Right ventricle myocardium superior (tissue), 1 donor: ENCODE results near the gene AFF2. TPM values are rescaled to one million over a fixed set of nuclear protein-coding genes. Genes with fewer than 3 reads are reported as not detected.

ENCODE experiments used
- ATAC-seq: fragments of 200-7000 bp; cut with Tn5 transposase; one replicate; pipeline ENCODE4 v1.9.1; 2020; ENCODE audit warnings: mild to moderate bottlenecking; ENCODE audit not compliant: poor library complexity
- DNase-seq: peaks from one replicate; pipeline ENCODE4 v3.0.0-alpha.2; 2020
- intact Hi-C: fragments of 100-400 bp; cut with DNase I; formaldehyde crosslinking; loops from one replicate; pipeline ENCODE4 v1.11.2; 2022
- total RNA-seq: library from RNA; stranded (reverse); fragmentation: NEBNext Ultra II Directional; extraction: Animal tissue kit (Norgen Biotek cat#: 25700); gene quantifications from one replicate; pipeline ENCODE4 v1.2.1, GENCODE V29; 2021
- donor health status: DM: no; HTN: yes; CAD: no; lungs with severe emphysema.

AFF2 gene
- total RNA-seq, 1 donor from 2014 or later: 0.24 TPM

GRCh38 chrX:148530464-148531077, 30.2 kb downstream of the AFF2 start:
- intact Hi-C loops: no loop called here
- ATAC-seq: no peak
- no peak for DNase-seq

- DNase-seq (no peak), ATAC-seq (no peak)
- intact Hi-C loops: no loop called here
Observed at GRCh38 chrX:148534291-148534690, 33.9 kb downstream of the AFF2 start.

GRCh38 chrX:148535639-148536038, 35.2 kb downstream of the AFF2 start:
- DNase-seq (no peak), ATAC-seq (no peak)
- intact Hi-C loops: no loop called here

DNA sequence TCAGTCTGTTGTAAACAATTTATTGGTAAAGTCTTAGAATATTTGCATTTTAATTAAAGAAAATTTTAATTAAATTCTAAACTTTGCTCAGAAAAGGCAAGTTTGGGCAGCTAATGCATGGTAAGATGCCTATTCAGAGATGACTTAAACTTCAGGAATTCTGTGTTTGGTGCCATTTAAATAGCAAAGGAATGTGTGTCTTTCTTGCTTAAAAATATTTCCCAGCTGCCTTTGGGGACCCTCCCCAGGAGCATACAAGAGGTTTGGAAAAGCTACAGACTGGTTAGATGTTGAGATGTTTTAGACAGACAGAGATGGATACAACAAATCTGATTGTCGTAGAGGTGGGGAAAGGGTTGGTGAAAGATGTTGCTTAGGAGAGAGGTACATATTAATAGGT, 36.5 kb downstream of the AFF2 start:
- DNase-seq: no peak
- no peak for ATAC-seq
- intact Hi-C loops: no loop called here

DNA sequence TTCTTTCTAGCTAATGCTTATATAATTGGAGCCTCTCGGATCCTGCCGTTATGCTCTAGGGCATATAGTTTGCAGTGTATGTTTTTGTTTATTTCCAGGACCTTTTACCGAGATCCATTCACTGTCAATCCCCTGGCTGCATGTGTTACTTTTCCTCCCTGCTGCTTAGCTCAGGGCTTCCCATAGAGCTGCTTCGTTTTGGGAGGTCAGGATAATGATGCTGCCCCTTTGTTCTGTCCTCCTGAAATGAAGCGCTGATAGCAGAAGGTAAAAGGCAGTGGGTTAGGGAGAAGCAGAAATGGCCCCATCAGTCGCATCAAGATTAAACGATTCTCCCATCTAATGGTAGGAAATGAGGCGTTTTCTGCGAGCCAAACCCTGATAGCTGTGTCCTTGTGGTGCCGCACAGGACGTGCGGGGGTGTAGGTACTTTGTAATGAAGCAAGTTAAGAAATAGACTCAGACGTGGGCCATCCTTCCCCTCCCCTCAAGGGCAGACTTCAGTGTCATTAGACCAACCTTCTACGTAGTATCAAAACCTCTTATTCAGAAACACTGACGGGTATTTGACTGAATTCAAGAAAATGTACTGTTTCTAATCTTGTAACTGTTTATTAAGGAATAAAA, 37.3 kb downstream of the AFF2 start:
- no peak for DNase-seq
- ATAC-seq: no peak
- intact Hi-C loops: no loop called here

DNA sequence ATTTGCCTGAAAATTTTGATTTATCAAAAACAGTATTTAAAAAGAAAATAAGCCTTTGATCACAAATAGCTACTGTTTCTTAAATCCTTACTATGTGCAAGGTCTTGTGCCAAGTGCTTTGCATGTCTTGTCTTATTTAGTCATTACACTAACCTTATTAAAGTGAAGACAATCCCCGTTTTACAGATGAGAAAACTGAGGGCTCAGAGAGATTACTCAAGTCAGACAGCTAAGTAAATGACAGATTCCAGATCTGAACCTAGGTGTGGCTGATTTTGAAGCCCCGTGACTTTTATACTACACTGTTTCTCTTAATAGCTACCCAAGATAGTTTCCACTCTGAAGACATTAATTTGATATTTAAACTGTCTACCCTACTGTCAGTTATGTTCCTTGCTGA, 38.2 kb downstream of the AFF2 start:
- no peak for ATAC-seq
- intact Hi-C loops: no loop called here
- DNase-seq: no peak

- no peak for DNase-seq
- ATAC-seq: no peak
- intact Hi-C loops: no loop called here
Observed at GRCh38 chrX:148540114-148540513, 39.7 kb downstream of the AFF2 start.

DNA sequence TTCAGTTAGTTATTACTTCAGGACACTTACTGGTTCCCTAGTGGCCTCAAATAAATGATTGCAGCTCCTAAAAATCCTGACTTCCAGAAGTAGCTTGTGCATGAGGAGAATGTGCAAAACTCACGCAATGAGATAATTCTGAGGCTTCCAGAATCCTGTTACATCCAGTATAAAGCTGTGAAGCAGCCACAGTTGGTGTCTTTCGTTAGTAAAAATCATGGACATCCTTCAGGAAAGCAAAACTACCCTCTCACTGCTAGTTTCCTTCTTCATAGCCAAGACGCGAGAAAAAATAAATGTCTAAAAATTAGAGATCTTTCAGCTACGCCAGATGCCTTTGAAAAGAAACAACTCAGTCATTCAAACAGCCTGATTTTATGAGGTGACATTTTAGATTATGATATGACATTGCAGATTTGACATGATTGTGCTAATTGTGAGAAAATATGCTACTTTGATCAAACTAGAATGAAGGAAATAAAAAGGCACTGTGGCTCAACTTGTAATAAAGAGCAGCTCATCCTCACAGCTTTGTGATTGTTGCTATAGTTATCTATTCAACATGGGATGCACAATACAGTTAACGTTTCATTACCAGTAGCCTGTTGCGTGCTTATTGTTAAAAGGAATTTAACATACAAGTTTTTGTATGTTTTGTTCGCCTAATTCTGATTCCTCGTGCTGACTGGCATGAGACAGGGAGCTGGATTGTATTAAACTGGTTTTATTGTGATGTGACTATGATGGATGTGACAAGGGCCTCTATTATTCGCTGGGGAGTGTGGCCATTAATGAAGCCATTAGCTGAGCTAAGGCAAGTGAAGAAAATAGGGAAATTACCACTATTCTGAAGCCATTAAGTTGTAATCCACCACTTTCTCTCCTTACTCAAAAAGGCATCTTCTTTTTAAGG, 40.5 kb downstream of the AFF2 start:
- intact Hi-C loops: no loop called here
- ATAC-seq (no peak), DNase-seq (no peak)

GRCh38 chrX:148541584-148541940, 41.1 kb downstream of the AFF2 start:
- no peak for DNase-seq
- intact Hi-C loops: no loop called here
- ATAC-seq: no peak

DNA sequence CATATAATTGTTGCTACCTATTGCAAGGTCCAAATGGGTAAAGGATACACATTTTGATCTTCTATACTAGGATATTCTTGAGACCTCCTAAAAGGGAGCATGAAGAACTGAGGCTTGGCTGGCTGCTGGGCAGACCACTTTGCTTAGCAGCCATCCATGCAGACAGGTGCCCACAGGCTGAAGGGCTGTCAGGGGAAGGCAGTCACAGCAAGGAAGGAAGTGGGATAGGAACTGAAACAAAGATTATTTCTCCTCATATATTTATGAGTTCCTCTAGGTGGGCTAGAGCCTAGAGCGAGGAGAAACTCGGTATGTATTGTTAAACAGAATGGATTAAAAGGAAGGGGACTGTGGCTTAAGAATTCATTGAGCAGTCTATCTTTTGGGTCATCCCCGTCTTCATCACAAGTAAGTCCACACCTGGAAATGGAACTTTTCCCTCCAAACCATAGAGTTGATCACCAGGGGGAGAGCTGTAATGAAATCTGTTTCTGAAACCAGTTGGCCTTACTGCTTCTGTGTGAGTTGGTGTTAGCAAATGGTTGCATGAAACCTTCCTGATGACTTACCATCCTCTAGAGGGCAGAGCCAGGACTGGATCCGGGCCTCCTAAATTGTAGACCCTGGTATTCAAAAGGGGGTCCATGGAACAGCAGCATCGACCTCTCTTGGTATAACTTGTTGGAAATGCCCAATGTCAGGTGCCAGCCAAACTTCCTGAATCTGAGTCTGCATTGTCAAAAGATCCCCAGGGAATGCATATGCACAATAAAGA, 42.3 kb downstream of the AFF2 start:
- DNase-seq: no peak
- intact Hi-C loops: no loop called here
- ATAC-seq: no peak

GRCh38 chrX:148552775-148553174, 52.4 kb downstream of the AFF2 start:
- no peak for DNase-seq
- intact Hi-C loops: no loop called here
- no peak for ATAC-seq

DNA sequence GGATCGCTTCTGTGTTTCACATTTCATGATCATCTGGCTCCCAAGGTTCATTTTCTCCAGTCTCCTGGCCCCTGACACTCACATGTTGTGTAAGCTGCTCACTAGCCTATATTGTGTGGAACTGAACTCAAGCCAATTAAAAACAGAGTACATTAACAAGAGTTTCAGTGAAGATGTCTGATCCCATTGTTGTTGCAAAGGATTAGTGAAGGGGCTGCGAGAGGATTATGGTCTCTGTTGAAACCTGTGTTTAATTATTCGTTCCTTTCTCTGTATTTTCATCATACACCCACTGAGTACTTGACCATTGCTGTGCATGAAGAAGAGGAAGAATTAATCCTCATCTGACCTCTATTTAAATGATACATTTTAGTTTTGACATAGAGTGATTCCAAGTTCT, 54.7 kb downstream of the AFF2 start:
- no peak for DNase-seq
- intact Hi-C loops: no loop called here

GRCh38 chrX:148555571-148556243, 55.3 kb downstream of the AFF2 start:
- ATAC-seq (no peak), DNase-seq (no peak)

More for the DNA sequence above, 54.7 kb downstream of the AFF2 start:
- ATAC-seq: no peak

DNA sequence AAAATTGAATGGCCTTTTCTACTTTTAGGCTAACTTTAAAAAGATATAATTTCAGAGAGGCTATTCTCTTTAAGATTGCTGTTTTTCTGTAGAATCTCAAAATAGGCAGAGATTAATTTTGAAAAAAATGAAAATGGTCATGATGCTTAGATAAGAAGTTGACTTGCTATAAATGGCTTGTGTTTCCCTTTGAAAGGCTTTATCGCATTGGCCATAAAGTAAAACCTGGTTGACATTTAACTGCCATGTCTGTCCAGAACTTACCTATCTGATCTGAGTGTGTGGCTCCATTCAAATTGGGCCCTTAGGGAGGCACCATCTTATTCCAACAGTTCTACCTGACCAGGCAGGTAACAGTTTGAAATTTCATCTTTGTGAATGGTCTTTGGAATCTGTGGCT, 56.1 kb downstream of the AFF2 start:
- DNase-seq: no peak
- no peak for ATAC-seq
- intact Hi-C loops: no loop called here

More at GRCh38 chrX:148555571-148556243, 55.3 kb downstream of the AFF2 start:
- intact Hi-C loops: no loop called here

GRCh38 chrX:148562846-148563245, 62.4 kb downstream of the AFF2 start:
- intact Hi-C loops: no loop called here
- ATAC-seq (no peak), DNase-seq (no peak)

DNA sequence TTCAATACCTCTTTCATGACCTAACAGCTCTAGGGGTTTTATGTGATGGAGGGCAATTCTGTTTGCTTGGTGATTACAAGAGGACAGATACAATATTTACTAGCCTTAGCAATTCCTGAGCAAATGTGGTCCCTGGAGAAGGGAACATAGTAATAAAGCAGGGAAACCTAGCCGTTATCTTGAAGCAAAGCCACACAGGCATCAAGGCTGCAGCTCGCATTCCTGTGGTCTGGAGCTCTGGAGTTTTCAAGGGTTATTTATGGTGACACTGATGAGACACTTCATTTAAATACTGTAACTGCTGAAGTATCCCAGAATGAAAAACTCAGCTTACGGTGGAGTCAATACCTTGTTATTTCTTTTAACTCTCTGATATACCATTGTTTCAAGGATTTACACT, 66.8 kb downstream of the AFF2 start:
- ATAC-seq (no peak), DNase-seq (no peak)
- intact Hi-C loops: no loop called here

GRCh38 chrX:148567779-148568178, 67.4 kb downstream of the AFF2 start:
- DNase-seq (no peak), ATAC-seq (no peak)
- intact Hi-C loops: no loop called here

DNA sequence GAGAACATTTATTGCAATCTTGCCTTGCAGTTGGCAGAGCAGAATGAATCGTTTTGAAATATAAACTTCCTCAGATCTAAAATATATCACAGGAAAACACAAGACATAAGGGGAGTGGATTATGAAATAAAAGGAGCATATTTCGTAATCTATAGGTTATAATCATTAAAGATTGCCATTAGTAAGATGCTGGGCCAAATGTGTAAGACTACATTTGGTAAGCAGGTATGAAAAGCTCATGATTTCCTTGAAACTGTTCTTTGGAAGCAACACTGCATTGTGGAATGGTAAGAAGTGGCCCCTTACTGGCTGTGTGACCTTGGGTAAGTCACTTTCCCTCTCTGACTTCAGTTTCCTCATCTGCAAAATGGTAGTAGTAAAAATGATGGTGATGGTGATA, 68.3 kb downstream of the AFF2 start:
- DNase-seq (no peak), ATAC-seq (no peak)
- intact Hi-C loops: no loop called here

- ATAC-seq (no peak), DNase-seq (no peak)
- intact Hi-C loops: no loop called here
Observed at GRCh38 chrX:148572337-148572736, 71.9 kb downstream of the AFF2 start.
